ENCODE data around the gene SLX9. TPM values are rescaled to one million over a fixed set of nuclear protein-coding genes. Genes with fewer than 3 reads are reported as not detected.

SLX9 gene
- total RNA-seq, 1 experiment from 2014 or later, result 74.3 TPM

- no peak overlapping the region for H3K4me2 ChIP-seq (ENCODE audit: insufficient read depth, insufficient read length, low read length)
- H4K91ac ChIP-seq (ENCODE audit: insufficient read length, low read depth, low read length), result no peak overlapping the region
- Mint-ChIP-seq H3K27me3 (ENCODE audit: low read depth) (no peaks in the 10 kb centered on the region; the same call in 1 of the 2 replicates), H3K9me3 (no peaks in the 10 kb centered on the region), H3K36me3 (ENCODE audit: insufficient read depth in 1 of 3, low read depth in 3 of 3) (no peaks in the 10 kb centered on the region; a peak in 1 of 7 replicates), H3K27ac (no peak overlapping the region; a peak in 1 of 7 replicates), H3K4me1 (no peaks in the 10 kb centered on the region), H3K4me3 (no peak overlapping the region)
- no peak overlapping the region for H3K56ac ChIP-seq (ENCODE audit: insufficient read length, low read depth, low read length)
- H2BK5ac ChIP-seq (ENCODE audit: insufficient read length, low read length), result no peak overlapping the region
- no peak overlapping the region for H3K27ac ChIP-seq (ENCODE audit: insufficient read length, low read depth, low read length)
- no peak overlapping the region for H3K14ac ChIP-seq (ENCODE audit: insufficient read depth, low read length)
- H3K79me2 ChIP-seq (ENCODE audit: insufficient read depth, low read length), result no peaks in the 10 kb centered on the region
- no peak overlapping the region for H3K23ac ChIP-seq (ENCODE audit: insufficient read length, low read depth, low read length)
- no peak overlapping the region for H2BK20ac ChIP-seq (ENCODE audit: low read depth, low read length, poor library complexity, severe bottlenecking)
- H2AK5ac ChIP-seq (ENCODE audit: insufficient read length, low read length), result no peak overlapping the region
- H3K23me2 ChIP-seq (ENCODE audit: insufficient read length, low read depth, low read length, poor library complexity, severe bottlenecking), result no peaks in the 10 kb centered on the region
- no peak overlapping the region for H3K4ac ChIP-seq (ENCODE audit: low read depth, low read length)
- no peak overlapping the region for H2BK12ac ChIP-seq (ENCODE audit: insufficient read length, low read depth, low read length)
- no peaks in the 10 kb centered on the region for H3K4me1 ChIP-seq (ENCODE audit: insufficient read depth, low read length)
- TF ChIP-seq CTCF (conservative IDR thresholded peaks at IDR 0.05), result no peak
- no peak overlapping the region for H3T11ph ChIP-seq (ENCODE audit: low read length)
- no peaks in the 10 kb centered on the region for H4K20me1 ChIP-seq (ENCODE audit: control insufficient read depth, insufficient read depth, insufficient read length)
- no peak overlapping the region for H3K9ac ChIP-seq (ENCODE audit: extremely low read depth, insufficient read length, low read length)
- H3K18ac ChIP-seq (ENCODE audit: insufficient read length, low read depth, low read length), result no peak overlapping the region
- H4K8ac ChIP-seq (replicated peaks; ENCODE audit: insufficient read length, low read depth, low read length), result no peak overlapping the region
- no peak for DNase-seq
- no peak overlapping the region for H4K5ac ChIP-seq (ENCODE audit: insufficient read length, low read depth, low read length)
- no peaks in the 10 kb centered on the region for H3K79me1 ChIP-seq (ENCODE audit: insufficient read depth, low read depth, low read length, poor library complexity, severe bottlenecking)
- H2AFZ ChIP-seq (ENCODE audit: low read length), result no peak overlapping the region
- no peak overlapping the region for H2BK15ac ChIP-seq (ENCODE audit: low read depth, low read length)
- no CpG with 5 or more reads among the region's 8 CpGs for whole genome bisulfite sequencing (ENCODE audit: extremely low coverage, insufficient read length, low lambda C conversion rate)
- no peaks in the 10 kb centered on the region for H3K27me3 ChIP-seq (ENCODE audit: insufficient read depth, low read length)
- H2BK120ac ChIP-seq (ENCODE audit: low read depth, low read length, poor library complexity, severe bottlenecking), result no peak overlapping the region
- no peaks in the 10 kb centered on the region for H3K9me3 ChIP-seq (ENCODE audit: control insufficient read depth, low read depth, low read length)
Measured at GRCh38 chr21:44989537-44989886, 49.7 kb downstream of the SLX9 start.
